Endothelial cell of umbilical vein (primary cell): ENCODE data around the gene ZC3H14.

Source experiments
- CTCF ChIP-seq, 2 donors: IDR thresholded peaks; 1 replicate in 1 of 2; 2 replicates in 1 of 2; pipeline ENCODE4 v1.5.1; 2011; ENCODE audit warnings: low read length in 2 of 2, mild to moderate bottlenecking in 2 of 2, moderate library complexity in 2 of 2, control low read depth in 1 of 2, inconsistent platforms in 1 of 2, low read depth in 1 of 2; ENCODE audit not compliant: insufficient read depth in 1 of 2; ENCODE audit errors: extremely low read depth in 1 of 2
- GATA2 ChIP-seq: IDR thresholded peaks from 2 replicates; pipeline ENCODE4 v1.7.0; 2011; ENCODE audit warnings: low read depth, mild to moderate bottlenecking, moderate library complexity, mixed read lengths, low read length; ENCODE audit not compliant: insufficient read length, insufficient read depth

- TF ChIP-seq GATA2 = no peak
- TF ChIP-seq CTCF (IDR thresholded peaks at IDR 0.05; ENCODE audit: extremely low read depth in 1 of 2, insufficient read depth in 1 of 2, low read depth in 1 of 2, low read length in 2 of 2) = no peak
These were observed 27.3 kb downstream of the ZC3H14 start for GRCh38 chr14:88590173-88590572.
